C4-2B (cell line): ENCODE measurements around the gene PSG1.
"Not testable (repeated sequence)": the region's sequence is repeated elsewhere in the genome, so short reads cannot be mapped to it uniquely, and the experiment has no call there.

Source experiments
- ZFX ChIP-seq: fragments of 450-650 bp; IDR thresholded peaks from 2 replicates; pipeline ENCODE4 v1.6.1; 2017
- TF ChIP-seq, protein P1 (sequence below): fragments of 450-650 bp; conservative IDR thresholded peaks from 2 replicates; pipeline ENCODE4 v1.5.1; 2017; ENCODE audit warnings: mild to moderate bottlenecking

DNA sequence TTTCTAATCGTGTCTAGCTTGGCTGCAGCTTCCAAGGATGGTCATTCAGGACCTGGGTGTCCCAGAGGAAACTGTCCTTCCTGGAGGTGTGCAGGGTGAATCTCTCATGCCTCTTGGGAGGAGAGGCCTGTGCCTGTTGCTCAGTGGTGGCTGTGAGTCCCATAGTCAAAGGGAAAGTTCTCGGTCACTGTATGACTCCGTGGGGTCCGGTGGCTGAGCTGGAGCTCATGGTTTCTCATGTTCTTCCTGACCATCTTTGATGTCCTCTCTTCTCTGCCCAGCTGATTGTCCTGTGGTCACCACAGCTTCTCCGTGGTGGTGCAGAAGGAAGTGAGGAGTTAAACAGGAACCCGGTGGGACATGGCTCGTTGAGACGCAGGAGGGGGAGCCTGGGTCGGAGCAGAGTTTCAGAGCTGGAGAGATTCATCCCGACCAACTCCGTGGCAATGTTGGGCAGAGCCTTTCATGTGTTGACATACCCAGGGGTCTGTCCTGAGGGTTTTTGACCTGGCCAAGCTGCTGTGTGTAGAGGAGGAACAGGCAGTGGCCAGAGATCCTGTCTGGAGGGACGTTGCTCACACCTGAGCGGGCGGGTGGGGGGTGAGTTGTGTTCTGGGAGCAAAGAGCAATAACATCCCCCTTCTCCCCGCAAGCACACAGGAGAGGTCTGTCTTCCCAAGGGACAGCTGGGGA lies 39.0 kb upstream of the PSG1 start:
- not testable (repeated sequence) for TF ChIP-seq ZFX
- TF ChIP-seq, protein P1, sequence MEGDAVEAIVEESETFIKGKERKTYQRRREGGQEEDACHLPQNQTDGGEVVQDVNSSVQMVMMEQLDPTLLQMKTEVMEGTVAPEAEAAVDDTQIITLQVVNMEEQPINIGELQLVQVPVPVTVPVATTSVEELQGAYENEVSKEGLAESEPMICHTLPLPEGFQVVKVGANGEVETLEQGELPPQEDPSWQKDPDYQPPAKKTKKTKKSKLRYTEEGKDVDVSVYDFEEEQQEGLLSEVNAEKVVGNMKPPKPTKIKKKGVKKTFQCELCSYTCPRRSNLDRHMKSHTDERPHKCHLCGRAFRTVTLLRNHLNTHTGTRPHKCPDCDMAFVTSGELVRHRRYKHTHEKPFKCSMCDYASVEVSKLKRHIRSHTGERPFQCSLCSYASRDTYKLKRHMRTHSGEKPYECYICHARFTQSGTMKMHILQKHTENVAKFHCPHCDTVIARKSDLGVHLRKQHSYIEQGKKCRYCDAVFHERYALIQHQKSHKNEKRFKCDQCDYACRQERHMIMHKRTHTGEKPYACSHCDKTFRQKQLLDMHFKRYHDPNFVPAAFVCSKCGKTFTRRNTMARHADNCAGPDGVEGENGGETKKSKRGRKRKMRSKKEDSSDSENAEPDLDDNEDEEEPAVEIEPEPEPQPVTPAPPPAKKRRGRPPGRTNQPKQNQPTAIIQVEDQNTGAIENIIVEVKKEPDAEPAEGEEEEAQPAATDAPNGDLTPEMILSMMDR: not testable (repeated sequence)
